ENCODE measurements around the gene FOXN3. TPM values are rescaled to one million over a fixed set of nuclear protein-coding genes. Genes with fewer than 3 reads are reported as not detected.

FOXN3 gene
- total and polyA plus RNA-seq, 8 donors: 8.8 to 58.0 (median 31.7) TPM

DNA sequence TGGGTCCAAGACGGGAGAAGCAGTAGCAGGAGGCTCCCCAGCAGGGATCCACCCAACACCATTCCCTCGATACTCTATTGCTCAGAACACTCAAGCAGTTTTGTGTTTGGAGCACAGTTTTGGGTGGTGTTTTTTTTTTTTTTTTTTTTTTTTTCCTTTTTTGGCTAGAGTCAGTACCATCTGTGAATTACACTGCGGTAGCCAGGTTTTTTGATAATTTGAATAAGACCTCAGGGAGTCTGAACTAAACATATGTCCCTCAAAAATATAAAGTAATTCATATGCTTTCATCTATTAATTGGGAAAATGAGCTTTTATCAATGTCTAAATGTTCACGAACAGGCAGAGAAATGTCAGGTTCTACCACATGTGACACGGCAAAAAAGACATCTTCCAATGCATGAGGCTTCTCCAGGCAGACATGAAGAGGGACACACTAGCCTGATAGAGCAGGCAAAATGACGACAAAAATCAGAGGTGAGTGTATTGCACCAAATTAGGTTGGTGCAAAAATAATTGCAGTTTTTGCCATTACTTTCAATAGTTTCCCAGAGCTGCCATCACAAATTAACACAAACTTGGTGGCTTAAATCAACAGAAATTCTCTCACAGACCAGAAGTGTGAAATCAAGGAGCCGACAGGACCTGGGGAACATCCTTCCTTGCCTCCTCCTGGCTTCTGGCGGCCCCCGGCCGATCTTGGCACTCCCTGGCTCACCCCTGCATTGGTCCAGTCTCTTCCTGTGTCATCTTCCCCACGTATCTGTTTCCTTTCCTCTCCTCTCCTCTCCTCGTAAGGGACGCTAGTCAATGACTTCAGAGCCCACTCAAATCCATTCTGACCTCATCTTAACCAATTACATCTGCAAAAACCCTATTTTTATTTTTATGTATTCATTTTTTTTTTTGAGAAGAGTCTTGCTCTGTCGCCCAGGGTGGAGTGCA, 33.9 kb downstream of the FOXN3 start:
- 89 to 91% methylated on average over 14 of the region's 14 CpGs for WGBS, 2 donors
- Histone ChIP-seq H3K4me3 (no peak overlapping the region), H3K4me1 (peaks cover 0 to 7% (median 0%) of the 10 kb centered on the region in 3 donors), H3K36me3 (no peaks in the 10 kb centered on the region), H3K27ac (no peak overlapping the region), H3K27me3 (no peaks in the 10 kb centered on the region), H3K9me3 (no peaks in the 10 kb centered on the region)
- no peak for FAIRE-seq
- no peak for DNase-seq
- no peak for ATAC-seq
- intact Hi-C loops (cut with DNase I): no loop called here
- TF ChIP-seq, protein P1, sequence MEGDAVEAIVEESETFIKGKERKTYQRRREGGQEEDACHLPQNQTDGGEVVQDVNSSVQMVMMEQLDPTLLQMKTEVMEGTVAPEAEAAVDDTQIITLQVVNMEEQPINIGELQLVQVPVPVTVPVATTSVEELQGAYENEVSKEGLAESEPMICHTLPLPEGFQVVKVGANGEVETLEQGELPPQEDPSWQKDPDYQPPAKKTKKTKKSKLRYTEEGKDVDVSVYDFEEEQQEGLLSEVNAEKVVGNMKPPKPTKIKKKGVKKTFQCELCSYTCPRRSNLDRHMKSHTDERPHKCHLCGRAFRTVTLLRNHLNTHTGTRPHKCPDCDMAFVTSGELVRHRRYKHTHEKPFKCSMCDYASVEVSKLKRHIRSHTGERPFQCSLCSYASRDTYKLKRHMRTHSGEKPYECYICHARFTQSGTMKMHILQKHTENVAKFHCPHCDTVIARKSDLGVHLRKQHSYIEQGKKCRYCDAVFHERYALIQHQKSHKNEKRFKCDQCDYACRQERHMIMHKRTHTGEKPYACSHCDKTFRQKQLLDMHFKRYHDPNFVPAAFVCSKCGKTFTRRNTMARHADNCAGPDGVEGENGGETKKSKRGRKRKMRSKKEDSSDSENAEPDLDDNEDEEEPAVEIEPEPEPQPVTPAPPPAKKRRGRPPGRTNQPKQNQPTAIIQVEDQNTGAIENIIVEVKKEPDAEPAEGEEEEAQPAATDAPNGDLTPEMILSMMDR (IDR thresholded peaks at IDR 0.05): no peak

GRCh38 chr14:89382487-89382886, 34.5 kb downstream of the FOXN3 start:
- Histone ChIP-seq H3K4me1 (peaks cover 0 to 7% (median 0%) of the 10 kb centered on the region in 3 donors), H3K4me3 (no peak overlapping the region), H3K27me3 (no peaks in the 10 kb centered on the region), H3K9me3 (no peaks in the 10 kb centered on the region), H3K36me3 (no peaks in the 10 kb centered on the region), H3K27ac (no peak overlapping the region)
- ATAC-seq (no peak), FAIRE-seq (no peak), DNase-seq (no peak)
- intact Hi-C loops (cut with DNase I): no loop called here
- WGBS, 2 donors: 92 to 94% methylated on average over 5 of the region's 5 CpGs
- TF ChIP-seq, protein P1 (IDR thresholded peaks at IDR 0.05): no peak

DNA sequence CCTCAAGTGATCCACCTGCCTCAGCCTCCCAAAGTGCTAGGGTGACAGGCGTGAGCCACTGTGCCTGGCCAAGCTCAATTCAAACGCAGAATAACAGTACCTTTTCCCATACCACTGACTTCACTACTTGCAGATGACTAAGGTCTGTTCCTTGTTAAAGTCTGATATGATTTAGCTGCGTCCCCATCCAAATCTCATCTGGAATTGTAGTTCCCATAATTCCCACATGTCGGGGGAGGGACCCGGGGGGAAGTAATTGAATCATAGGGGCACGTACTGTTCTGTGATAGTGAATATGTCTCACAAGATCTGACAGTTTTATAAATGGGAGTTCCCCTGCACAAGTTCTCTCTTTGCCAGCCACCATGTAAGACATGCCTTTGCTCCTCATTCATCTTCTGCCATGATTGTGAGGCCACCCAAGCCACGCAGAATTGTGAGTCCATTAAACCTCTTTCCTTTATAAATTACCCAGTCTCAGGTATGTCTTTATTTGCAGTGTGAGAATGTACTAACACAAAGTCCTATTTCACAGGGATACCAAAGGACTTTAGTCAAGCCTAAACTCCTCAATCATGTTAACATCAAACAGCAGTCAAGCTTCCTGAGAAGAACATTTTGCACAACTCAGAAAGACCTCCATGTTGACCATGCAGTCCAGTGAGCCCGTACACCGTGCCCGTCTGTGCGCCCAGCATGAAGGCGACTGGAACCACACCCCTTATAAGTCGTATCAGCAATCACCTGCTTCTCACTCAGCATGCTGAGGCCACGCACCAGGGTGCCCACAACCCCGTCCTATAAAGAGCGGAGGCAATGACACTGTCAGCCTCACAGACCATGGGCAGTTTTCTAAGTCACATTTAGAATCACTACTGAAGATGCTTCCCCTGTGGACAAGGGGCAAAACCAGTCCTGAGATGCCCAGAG, 36.9 kb downstream of the FOXN3 start:
- intact Hi-C loops (cut with DNase I): no loop called here
- Histone ChIP-seq H3K27ac (no peak overlapping the region), H3K4me3 (no peak overlapping the region), H3K9me3 (no peaks in the 10 kb centered on the region), H3K27me3 (no peaks in the 10 kb centered on the region), H3K4me1 (no peaks in the 10 kb centered on the region), H3K36me3 (no peaks in the 10 kb centered on the region)
- DNase-seq (no peak), FAIRE-seq (no peak), ATAC-seq (no peak)
- WGBS, 2 donors: 97% methylated on average over 16 of the region's 16 CpGs
- TF ChIP-seq, protein P1 (IDR thresholded peaks at IDR 0.05): no peak

DNA sequence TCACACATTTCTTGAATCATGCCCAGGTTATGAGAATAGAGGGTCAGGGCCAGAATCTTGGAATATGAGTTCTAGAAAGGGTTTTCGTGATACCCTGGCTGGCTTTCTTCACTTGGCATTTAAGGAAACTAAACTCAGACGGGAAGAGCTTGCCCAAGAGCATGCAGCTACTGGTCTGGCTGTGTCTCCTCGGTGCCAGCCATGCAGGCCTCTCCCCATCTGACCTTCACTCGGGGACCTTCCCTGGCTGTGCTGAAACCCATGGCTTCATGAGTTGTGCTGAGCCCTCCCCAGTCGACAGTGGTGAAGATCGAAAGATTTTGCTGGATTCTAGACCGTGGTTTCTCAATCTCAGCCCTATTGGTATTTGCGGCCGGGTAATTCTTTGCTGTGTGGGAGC, 38.0 kb downstream of the FOXN3 start:
- Histone ChIP-seq H3K27me3 (no peaks in the 10 kb centered on the region), H3K4me1 (no peaks in the 10 kb centered on the region), H3K9me3 (no peaks in the 10 kb centered on the region), H3K4me3 (no peak overlapping the region), H3K27ac (no peak overlapping the region), H3K36me3 (no peaks in the 10 kb centered on the region)
- ATAC-seq: peak in 2 of 4 donors; percentile 25 to 41
- FAIRE-seq: no peak
- DNase-seq: no peak
- TF ChIP-seq, protein P1 (IDR thresholded peaks at IDR 0.05): no peak
- 92% methylated on average over 9 of the region's 9 CpGs for WGBS, 2 donors
- intact Hi-C loops (cut with DNase I): no loop called here

All from pancreas (tissue), 10 donors.